Activated T-helper 1 cell treated with anti-CD3 and anti-CD28 coated beads, Interleukin-2, amount 50 U/mL, for 16 hours (primary cell): ENCODE results near the gene KIRREL3.

Experiments used
- DNase-seq, 2 donors: peaks; one replicate each; pipeline ENCODE4 v3.0.0-alpha.2; 2020; ENCODE audit warnings: low read depth in 1 of 2, low spot score in 1 of 2

KIRREL3 gene

GRCh38 chr11:126837581-126837980 lies 163.0 kb downstream of the KIRREL3 start:
- DNase-seq = no peak

- no peak for DNase-seq
Observed at GRCh38 chr11:126834573-126834972, 166.0 kb downstream of the KIRREL3 start.

GRCh38 chr11:126834149-126834548 lies 166.4 kb downstream of the KIRREL3 start:
- no peak for DNase-seq

GRCh38 chr11:126833065-126833464 lies 167.5 kb downstream of the KIRREL3 start:
- no peak for DNase-seq

GRCh38 chr11:126832387-126832786 lies 168.2 kb downstream of the KIRREL3 start:
- DNase-seq = no peak

GRCh38 chr11:126830216-126830806 lies 170.3 kb downstream of the KIRREL3 start:
- DNase-seq = no peak

GRCh38 chr11:126829716-126830115 lies 170.9 kb downstream of the KIRREL3 start:
- DNase-seq = no peak

- DNase-seq = no peak
Observed at GRCh38 chr11:126824035-126824607, 176.4 kb downstream of the KIRREL3 start.

- no peak for DNase-seq
Observed at GRCh38 chr11:126823274-126823673, 177.3 kb downstream of the KIRREL3 start.

GRCh38 chr11:126821827-126822226 lies 178.7 kb downstream of the KIRREL3 start:
- no peak for DNase-seq

- no peak for DNase-seq
Observed at GRCh38 chr11:126819194-126819593, 181.4 kb downstream of the KIRREL3 start.

GRCh38 chr11:126817523-126818450 lies 182.8 kb downstream of the KIRREL3 start:
- DNase-seq = no peak

- DNase-seq = no peak
Observed at GRCh38 chr11:126817096-126817495, 183.5 kb downstream of the KIRREL3 start.

- no peak for DNase-seq
Observed at GRCh38 chr11:126816645-126817044, 183.9 kb downstream of the KIRREL3 start.

- no peak for DNase-seq
Observed at GRCh38 chr11:126815111-126815510, 185.5 kb downstream of the KIRREL3 start.

- DNase-seq = no peak
Observed at GRCh38 chr11:126810776-126811175, 189.8 kb downstream of the KIRREL3 start.

- DNase-seq = no peak
Observed at GRCh38 chr11:126809514-126810289, 190.9 kb downstream of the KIRREL3 start.

- DNase-seq = no peak
Observed at GRCh38 chr11:126808836-126809235, 191.7 kb downstream of the KIRREL3 start.

- no peak for DNase-seq
Observed at GRCh38 chr11:126808296-126808695, 192.3 kb downstream of the KIRREL3 start.

GRCh38 chr11:126805870-126806269 lies 194.7 kb downstream of the KIRREL3 start:
- no peak for DNase-seq

- no peak for DNase-seq
Observed at GRCh38 chr11:126804363-126804762, 196.2 kb downstream of the KIRREL3 start.
